GM21423 (cell line): ENCODE measurements around the gene GRPEL2.
A peak's percentile ranks its signal among the peaks of the same experiment; 100 is the strongest.
"Not testable (repeated sequence)": the region's sequence is repeated elsewhere in the genome, so short reads cannot be mapped to it uniquely, and the experiment has no call there.

Experiments
- ATAC-seq: cut with Tn5 transposase; IDR thresholded peaks from one replicate; pipeline ENCODE4 v1.9.1; 2021; ENCODE audit warnings: mild to moderate bottlenecking, moderate library complexity; ENCODE audit not compliant: unreplicated experiment

The GRPEL2 gene

GRCh38 chr5:149374801-149375200 is 29.5 kb downstream of the GRPEL2 start:
- no peak for ATAC-seq

- no peak for ATAC-seq
Observed at GRCh38 chr5:149375434-149375833, 30.1 kb downstream of the GRPEL2 start.

- ATAC-seq, result no peak
Observed at GRCh38 chr5:149376104-149376503, 30.8 kb downstream of the GRPEL2 start.

GRCh38 chr5:149376711-149377447 is 31.6 kb downstream of the GRPEL2 start:
- ATAC-seq, result no peak

- no peak for ATAC-seq
Observed at GRCh38 chr5:149378241-149378820, 33.0 kb downstream of the GRPEL2 start.

GRCh38 chr5:149379177-149379761 is 34.0 kb downstream of the GRPEL2 start, which contains the start of gene IL17B:
Gene IL17B (minus strand): TSS chr5:149379292. CDS start chr5:149379225, 67 bp downstream.
- ATAC-seq, result no peak

- ATAC-seq, result no peak
Observed at GRCh38 chr5:149379818-149380374, 34.6 kb downstream of the GRPEL2 start.

GRCh38 chr5:149380466-149381121 is 35.3 kb downstream of the GRPEL2 start:
- no peak for ATAC-seq

GRCh38 chr5:149381261-149381985 is 36.1 kb downstream of the GRPEL2 start:
- ATAC-seq, result peak; percentile 11

GRCh38 chr5:149381986-149382338 is 36.7 kb downstream of the GRPEL2 start:
- ATAC-seq, result peak; percentile 66

GRCh38 chr5:149382517-149383220 is 37.4 kb downstream of the GRPEL2 start:
- no peak for ATAC-seq

GRCh38 chr5:149383399-149383798 is 38.1 kb downstream of the GRPEL2 start:
- ATAC-seq, result no peak

- no peak for ATAC-seq
Observed at GRCh38 chr5:149386166-149386565, 40.9 kb downstream of the GRPEL2 start.

GRCh38 chr5:149387081-149387631 is 41.9 kb downstream of the GRPEL2 start:
- ATAC-seq, result no peak

- no peak for ATAC-seq
Observed at GRCh38 chr5:149387982-149388381, 42.7 kb downstream of the GRPEL2 start.

GRCh38 chr5:149388498-149389190 is 43.3 kb downstream of the GRPEL2 start:
- ATAC-seq, result no peak

- no peak for ATAC-seq
Observed at GRCh38 chr5:149389552-149390495, 44.5 kb downstream of the GRPEL2 start.

- not testable (repeated sequence) for ATAC-seq
Observed at GRCh38 chr5:149391076-149391475, 45.8 kb downstream of the GRPEL2 start.
